ENCODE results near the gene ACTR1A.

ACTR1A gene

DNA sequence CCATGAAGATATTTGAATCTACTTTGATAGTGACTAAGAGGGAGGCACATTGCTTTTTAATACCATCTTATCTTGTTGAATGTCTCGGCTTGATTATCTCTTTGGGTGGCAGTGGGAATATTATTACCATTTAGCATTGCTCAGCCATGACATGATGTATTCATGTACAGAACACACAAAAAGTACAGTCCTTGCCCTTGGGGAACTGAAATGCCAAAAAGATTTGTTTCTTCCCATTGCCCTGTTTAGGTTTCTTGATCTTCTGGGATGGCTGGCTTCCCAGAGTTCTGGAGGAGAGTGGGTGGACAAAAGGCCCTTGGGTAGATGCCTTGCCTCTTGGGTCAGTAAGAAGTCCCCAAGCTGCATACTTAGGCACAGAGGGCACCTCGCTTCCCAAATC, 25.0 kb upstream of the ACTR1A start:
- TF ChIP-seq, protein P1, sequence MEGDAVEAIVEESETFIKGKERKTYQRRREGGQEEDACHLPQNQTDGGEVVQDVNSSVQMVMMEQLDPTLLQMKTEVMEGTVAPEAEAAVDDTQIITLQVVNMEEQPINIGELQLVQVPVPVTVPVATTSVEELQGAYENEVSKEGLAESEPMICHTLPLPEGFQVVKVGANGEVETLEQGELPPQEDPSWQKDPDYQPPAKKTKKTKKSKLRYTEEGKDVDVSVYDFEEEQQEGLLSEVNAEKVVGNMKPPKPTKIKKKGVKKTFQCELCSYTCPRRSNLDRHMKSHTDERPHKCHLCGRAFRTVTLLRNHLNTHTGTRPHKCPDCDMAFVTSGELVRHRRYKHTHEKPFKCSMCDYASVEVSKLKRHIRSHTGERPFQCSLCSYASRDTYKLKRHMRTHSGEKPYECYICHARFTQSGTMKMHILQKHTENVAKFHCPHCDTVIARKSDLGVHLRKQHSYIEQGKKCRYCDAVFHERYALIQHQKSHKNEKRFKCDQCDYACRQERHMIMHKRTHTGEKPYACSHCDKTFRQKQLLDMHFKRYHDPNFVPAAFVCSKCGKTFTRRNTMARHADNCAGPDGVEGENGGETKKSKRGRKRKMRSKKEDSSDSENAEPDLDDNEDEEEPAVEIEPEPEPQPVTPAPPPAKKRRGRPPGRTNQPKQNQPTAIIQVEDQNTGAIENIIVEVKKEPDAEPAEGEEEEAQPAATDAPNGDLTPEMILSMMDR (IDR thresholded peaks at IDR 0.05; ENCODE audit: extremely low read depth, missing control alignments): no peak
- no peak for DNase-seq (ENCODE audit: low spot score)

DNA sequence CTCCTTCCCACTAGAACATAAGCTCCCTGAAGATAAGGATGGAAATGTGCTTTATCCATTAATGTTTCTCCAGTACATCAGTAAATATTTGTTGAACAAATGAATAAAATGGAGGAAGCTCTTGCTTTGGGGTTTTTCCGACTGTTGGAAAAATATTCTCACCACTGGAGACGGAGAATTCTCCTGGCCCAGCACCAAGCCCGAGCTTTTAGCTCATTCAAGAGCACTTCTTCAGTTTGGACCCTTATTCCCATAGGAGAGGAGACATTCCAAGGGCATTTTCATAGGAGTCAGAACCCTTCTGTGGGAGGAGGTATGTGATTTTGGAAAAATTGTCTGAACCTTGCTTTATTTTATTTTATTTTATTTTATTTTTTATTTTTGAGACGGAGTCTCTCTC, 22.2 kb upstream of the ACTR1A start:
- DNase-seq (ENCODE audit: low spot score): no peak
- TF ChIP-seq, protein P1 (IDR thresholded peaks at IDR 0.05; ENCODE audit: extremely low read depth, missing control alignments): no peak

DNA sequence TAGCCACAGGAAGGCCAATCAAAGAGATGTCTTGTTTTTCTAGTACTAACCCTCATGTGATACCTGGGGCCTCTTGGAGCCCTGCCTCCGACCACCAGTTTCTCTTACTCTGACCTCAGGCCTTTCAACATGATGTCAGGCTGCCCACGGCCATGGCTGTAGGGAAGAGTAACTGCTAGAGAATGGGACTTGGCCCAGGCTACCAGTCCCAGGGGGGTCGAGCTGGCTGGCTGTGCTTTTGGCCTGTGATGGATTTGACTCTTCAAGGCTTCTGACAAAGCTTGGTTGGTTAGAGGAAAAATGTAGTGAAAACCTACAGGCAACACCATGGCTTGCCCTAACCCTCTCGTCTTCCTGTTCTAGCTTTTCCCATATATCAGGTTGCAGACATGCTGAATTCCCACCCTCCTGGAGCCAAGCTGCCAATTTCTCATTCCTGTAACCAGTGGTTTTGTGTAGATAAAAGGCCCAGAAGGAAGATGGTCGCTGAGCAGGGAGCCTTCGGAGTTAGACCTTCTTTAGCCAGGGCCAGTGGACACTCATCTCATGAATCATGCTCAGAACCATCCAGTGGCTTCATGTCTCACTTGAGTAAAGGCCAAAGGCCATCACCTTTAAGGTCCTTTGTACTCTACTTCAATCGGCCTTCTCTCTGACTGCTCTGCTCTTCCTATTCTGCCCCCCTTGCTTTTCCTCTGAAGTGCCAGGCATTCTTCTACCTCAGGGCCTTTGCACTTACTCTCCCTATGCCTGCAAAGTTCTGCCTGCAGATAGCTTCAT, 20.9 kb upstream of the ACTR1A start:
- DNase-seq (ENCODE audit: low spot score): no peak
- TF ChIP-seq, protein P1 (IDR thresholded peaks at IDR 0.05; ENCODE audit: extremely low read depth, missing control alignments): no peak

DNA sequence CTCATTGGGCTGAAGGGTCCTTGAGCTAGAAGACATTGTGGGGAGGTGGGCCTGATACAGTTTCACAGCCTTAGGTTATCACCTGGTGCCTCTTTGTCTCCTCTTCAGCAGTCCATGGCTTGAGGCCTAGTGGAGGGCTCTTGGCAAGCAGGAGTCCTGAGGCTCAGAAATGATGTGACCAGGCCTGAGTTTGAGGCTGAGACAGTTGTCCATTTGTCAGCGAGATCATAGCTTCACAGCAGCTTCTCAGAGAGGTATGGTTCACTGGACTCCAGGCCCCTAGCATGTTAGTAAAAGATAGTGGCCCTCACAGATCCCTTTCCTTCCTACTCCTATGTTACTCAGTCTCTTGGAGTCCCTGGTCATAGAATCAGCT, 20.4 kb upstream of the ACTR1A start:
- no peak for DNase-seq (ENCODE audit: low spot score)
- TF ChIP-seq, protein P1 (IDR thresholded peaks at IDR 0.05; ENCODE audit: extremely low read depth, missing control alignments): no peak

DNA sequence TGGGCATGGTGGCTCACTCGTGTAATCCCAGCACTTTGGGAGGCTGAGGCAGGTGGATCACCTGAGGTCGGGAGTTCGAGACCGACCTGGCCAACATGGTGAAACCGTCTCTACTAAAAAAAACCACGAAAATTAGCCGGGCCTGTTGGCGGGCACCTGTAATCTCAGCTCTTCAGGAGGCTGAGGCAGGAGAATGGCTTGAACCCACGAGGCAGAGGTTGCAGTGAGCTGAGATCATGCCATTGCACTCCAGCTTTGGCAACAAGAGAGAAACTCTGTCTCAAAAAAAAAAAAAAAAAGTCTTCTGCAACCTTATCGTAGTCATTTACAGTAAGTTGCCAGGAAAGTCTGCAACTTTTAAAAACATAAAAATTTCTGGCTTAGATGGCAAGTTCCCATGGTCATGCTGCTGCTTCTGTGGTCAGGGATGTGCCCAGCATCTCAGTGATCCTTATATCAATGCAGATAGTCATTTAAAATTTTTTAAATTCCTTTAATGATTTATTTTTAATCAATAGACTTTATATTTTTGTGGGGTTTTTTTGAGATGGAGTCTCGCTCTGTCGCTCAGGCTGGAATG, 16.8 kb upstream of the ACTR1A start:
- TF ChIP-seq, protein P1 (IDR thresholded peaks at IDR 0.05; ENCODE audit: extremely low read depth, missing control alignments): no peak

DNA sequence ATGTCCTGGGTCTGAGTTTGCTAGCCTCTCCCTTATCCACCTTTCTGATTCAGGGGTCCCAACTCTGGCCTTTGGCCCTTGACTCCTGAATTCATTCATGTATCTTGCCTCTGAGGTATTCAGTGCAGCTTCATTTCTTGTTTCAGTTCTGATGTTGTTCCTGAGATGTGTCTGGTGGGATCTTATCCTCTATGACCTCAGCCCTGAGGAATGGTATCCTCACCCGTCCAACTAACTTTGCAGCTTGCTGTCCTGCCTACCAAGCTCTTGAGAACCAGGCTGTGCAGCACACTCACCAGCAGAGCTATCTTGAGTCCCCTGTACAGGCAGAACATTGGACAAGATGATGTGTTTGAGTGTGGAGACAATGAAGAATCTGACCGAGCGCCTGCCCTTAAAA, 15.0 kb upstream of the ACTR1A start:
- TF ChIP-seq, protein P1 (IDR thresholded peaks at IDR 0.05; ENCODE audit: extremely low read depth, missing control alignments): no peak
- no peak for DNase-seq (ENCODE audit: low spot score)

More for the DNA sequence above, 16.8 kb upstream of the ACTR1A start:
- no peak for DNase-seq (ENCODE audit: low spot score)

DNA sequence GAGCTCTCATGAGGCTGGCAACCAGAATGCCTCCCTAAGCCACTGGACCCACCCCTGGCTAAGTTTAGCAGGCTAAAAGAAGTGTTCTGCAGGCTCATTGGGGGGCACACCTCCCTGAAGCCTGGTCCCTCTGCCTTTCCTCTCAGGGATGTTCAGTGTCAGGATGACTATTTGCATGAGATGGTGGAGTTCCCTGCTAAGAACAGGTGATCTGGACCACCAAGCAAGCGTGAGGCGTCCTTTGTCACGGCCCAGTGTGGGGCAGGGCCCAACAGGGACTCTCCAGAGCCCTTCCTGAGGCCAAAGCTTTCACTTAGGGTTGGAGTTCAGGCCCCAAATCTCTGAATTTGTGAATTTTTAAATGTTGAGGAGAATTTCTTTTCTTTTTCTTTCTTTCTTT, 13.2 kb upstream of the ACTR1A start:
- no peak for DNase-seq (ENCODE audit: low spot score)

More for the DNA sequence above, 13.2 kb upstream of the ACTR1A start:
- TF ChIP-seq, protein P1 (IDR thresholded peaks at IDR 0.05; ENCODE audit: extremely low read depth, missing control alignments): no peak
